Measurements from ENCODE around the gene RSBN1L. TPM values are rescaled to one million over a fixed set of nuclear protein-coding genes. Genes with fewer than 3 reads are reported as not detected.

RSBN1L gene
- total RNA-seq, 1 donor from 2014 or later: 10.4 TPM

GRCh38 chr7:77823787-77824186 lies 127.5 kb downstream of the RSBN1L start:
- Mint-ChIP-seq H3K9me3 (ENCODE audit: low read depth) (peaks cover 46% of the 10 kb centered on the region), H3K27me3 (ENCODE audit: low read depth) (no peaks in the 10 kb centered on the region), H3K36me3 (ENCODE audit: low read depth) (peaks cover 31% of the 10 kb centered on the region), H3K27ac (ENCODE audit: unreplicated experiment) (no peak overlapping the region), H3K4me3 (ENCODE audit: unreplicated experiment) (no peak overlapping the region), H3K4me1 (ENCODE audit: low read depth) (peaks cover 9% of the 10 kb centered on the region)
- no peak for TF ChIP-seq CTCF (IDR thresholded peaks at IDR 0.05)
- no peak for DNase-seq (ENCODE audit: low spot score)

- Mint-ChIP-seq H3K9me3 (ENCODE audit: low read depth) (peaks cover 39% of the 10 kb centered on the region), H3K36me3 (ENCODE audit: low read depth) (peaks cover 27% of the 10 kb centered on the region), H3K4me3 (ENCODE audit: unreplicated experiment) (no peak overlapping the region), H3K27me3 (ENCODE audit: low read depth) (no peaks in the 10 kb centered on the region), H3K4me1 (ENCODE audit: low read depth) (peaks cover 12% of the 10 kb centered on the region), H3K27ac (ENCODE audit: unreplicated experiment) (no peak overlapping the region)
- TF ChIP-seq CTCF (IDR thresholded peaks at IDR 0.05): no peak
- DNase-seq (ENCODE audit: low spot score): no peak
Observed at GRCh38 chr7:77824636-77825035, 128.4 kb downstream of the RSBN1L start.

GRCh38 chr7:77825131-77825530 lies 128.9 kb downstream of the RSBN1L start:
- Mint-ChIP-seq H3K4me3 (ENCODE audit: unreplicated experiment) (no peak overlapping the region), H3K27me3 (ENCODE audit: low read depth) (no peaks in the 10 kb centered on the region), H3K27ac (ENCODE audit: unreplicated experiment) (no peak overlapping the region), H3K4me1 (ENCODE audit: low read depth) (peaks cover 16% of the 10 kb centered on the region), H3K36me3 (ENCODE audit: low read depth) (peaks cover 22% of the 10 kb centered on the region), H3K9me3 (ENCODE audit: low read depth) (peaks cover 37% of the 10 kb centered on the region)
- DNase-seq (ENCODE audit: low spot score): no peak
- TF ChIP-seq CTCF (IDR thresholded peaks at IDR 0.05): no peak

GRCh38 chr7:77826300-77826699 lies 130.0 kb downstream of the RSBN1L start:
- no peak overlapping the region for H3K4me3 Mint-ChIP-seq (ENCODE audit: unreplicated experiment)
- no peaks in the 10 kb centered on the region for H3K27me3 Mint-ChIP-seq (ENCODE audit: low read depth)
- peaks cover 16% of the 10 kb centered on the region for H3K4me1 Mint-ChIP-seq (ENCODE audit: low read depth)
- H3K36me3 Mint-ChIP-seq (ENCODE audit: low read depth): peaks cover 11% of the 10 kb centered on the region
- TF ChIP-seq CTCF (IDR thresholded peaks at IDR 0.05): no peak
- no peak for DNase-seq (ENCODE audit: low spot score)
- H3K27ac Mint-ChIP-seq (ENCODE audit: unreplicated experiment): no peak overlapping the region
- peaks cover 26% of the 10 kb centered on the region for H3K9me3 Mint-ChIP-seq (ENCODE audit: low read depth)

GRCh38 chr7:77827999-77828398 lies 131.7 kb downstream of the RSBN1L start:
- Mint-ChIP-seq H3K36me3 (ENCODE audit: low read depth) (peaks cover 4% of the 10 kb centered on the region), H3K4me1 (ENCODE audit: low read depth) (peaks cover 18% of the 10 kb centered on the region), H3K4me3 (ENCODE audit: unreplicated experiment) (no peak overlapping the region), H3K27ac (ENCODE audit: unreplicated experiment) (no peak overlapping the region), H3K9me3 (ENCODE audit: low read depth) (peaks cover 20% of the 10 kb centered on the region), H3K27me3 (ENCODE audit: low read depth) (no peaks in the 10 kb centered on the region)
- TF ChIP-seq CTCF (IDR thresholded peaks at IDR 0.05): no peak
- no peak for DNase-seq (ENCODE audit: low spot score)
